SH-SY5Y (cell line): ENCODE results near the gene SNX19.

Source experiments
- GATA2 ChIP-seq: IDR thresholded peaks from 2 replicates; pipeline ENCODE4 v1.6.1; 2011; ENCODE audit warnings: mild to moderate bottlenecking, low read depth, low read length
- GATA3 ChIP-seq: IDR thresholded peaks from 2 replicates; pipeline ENCODE4 v1.6.1; 2011; ENCODE audit warnings: low read depth, mild to moderate bottlenecking, low read length, moderate library complexity

DNA sequence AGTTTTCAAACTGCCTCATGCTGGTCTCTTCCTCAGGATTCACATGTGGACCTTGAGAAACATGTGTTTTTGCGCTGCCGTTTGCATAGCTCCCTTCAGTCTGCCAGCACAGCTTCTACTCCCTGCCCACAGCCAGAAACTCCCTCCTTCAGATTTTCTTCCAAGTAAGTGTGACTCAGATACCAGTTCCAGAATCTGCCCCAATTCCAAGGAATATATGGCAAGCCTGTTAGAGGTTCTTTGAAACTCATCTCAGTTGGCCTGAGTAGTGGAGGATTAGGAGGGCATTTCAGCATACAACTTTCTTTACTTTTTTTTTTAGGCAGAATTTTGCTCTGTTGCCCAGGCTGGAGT, 67.1 kb downstream of the SNX19 start:
- TF ChIP-seq GATA2 (no peak), GATA3 (no peak)
